T47D (cell line): ENCODE results near the gene IGF2BP2.

Experiments
- DNase-seq, 2 experiments: peaks; one replicate each; pipeline versions ENCODE4 v3.0.0 to v3.0.0-alpha.2; 2011 to 2012; ENCODE audit warnings: low read depth in 1 of 2, low spot score in 1 of 2
- JUND ChIP-seq: IDR thresholded peaks from 2 replicates; pipeline ENCODE4 v1.6.1; 2012; ENCODE audit warnings: low read depth
- in situ Hi-C: cut with HindIII; loops from 2 replicates; pipeline ENCODE4 v1.10.0; 2016; ENCODE audit warnings: low sequenced_read_pairs, low pct_unique_long_range_greater_than_20kb

The IGF2BP2 gene

GRCh38 chr3:185728630-185729336 lies 96.1 kb downstream of the IGF2BP2 start:
- in situ Hi-C loops, result no loop called here
- no peak for DNase-seq

DNA sequence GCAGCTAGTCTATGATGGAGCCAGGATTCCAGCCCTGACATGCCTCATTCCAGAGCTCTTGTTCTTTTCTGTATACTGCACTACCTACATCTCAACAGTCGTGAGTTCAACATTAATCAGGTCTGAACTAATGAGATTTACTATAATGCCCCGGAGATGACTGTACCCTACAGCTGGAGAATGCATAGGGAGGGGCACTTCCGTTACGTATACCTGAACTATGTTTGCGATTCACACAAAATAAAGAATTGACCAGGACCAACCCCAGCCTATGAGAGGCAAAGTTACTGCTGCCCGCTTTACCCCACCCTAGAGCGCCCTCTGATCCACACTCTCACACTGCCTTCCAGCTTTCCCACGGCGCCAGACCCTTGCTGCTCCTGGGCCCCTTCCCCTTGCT lies 97.0 kb downstream of the IGF2BP2 start:
- TF ChIP-seq JUND, result no peak
- no peak for DNase-seq
- in situ Hi-C loops, result no loop called here

More at GRCh38 chr3:185728630-185729336, 96.1 kb downstream of the IGF2BP2 start:
- no peak for TF ChIP-seq JUND

DNA sequence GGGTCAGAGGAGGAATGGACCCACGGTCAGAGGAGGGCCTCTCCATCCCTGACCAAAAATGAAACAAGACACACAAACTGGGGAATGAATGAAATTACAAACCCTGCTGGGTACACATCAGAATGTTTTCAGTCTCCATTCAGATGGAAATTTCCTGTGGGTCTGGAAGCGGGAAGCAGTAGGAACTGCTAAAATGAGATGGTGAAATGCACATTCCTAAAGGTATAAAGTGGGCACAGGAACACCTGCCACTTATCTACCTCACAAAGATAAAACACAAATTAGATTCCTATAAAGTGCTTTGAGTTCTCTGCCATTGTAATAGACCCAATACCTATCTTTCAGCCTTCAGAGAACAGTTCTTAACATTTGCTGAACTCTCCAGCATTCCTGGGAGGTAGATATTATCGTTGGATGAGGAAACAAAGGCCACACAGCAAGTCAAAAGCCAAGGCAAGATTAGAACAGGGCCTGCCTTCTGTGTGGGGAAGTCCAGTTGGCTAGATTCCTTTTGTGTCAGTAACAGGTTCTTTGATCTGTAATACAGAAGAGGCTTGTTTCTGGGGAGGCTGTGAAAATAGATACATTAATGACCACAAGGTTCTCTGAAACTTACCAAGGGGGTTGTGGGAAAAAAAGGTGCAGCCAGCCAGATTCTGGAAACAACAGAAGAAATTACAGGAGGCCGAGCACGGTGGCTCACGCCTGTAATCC lies 98.4 kb downstream of the IGF2BP2 start:
- TF ChIP-seq JUND, result no peak
- in situ Hi-C loops, result no loop called here
- DNase-seq, result no peak

- in situ Hi-C loops, result no loop called here
- no peak for DNase-seq
- no peak for TF ChIP-seq JUND
These were observed 100.1 kb downstream of the IGF2BP2 start for GRCh38 chr3:185724761-185725160.

GRCh38 chr3:185724251-185724650 lies 100.6 kb downstream of the IGF2BP2 start:
- DNase-seq, result no peak
- in situ Hi-C loops, result no loop called here
- TF ChIP-seq JUND, result no peak

DNA sequence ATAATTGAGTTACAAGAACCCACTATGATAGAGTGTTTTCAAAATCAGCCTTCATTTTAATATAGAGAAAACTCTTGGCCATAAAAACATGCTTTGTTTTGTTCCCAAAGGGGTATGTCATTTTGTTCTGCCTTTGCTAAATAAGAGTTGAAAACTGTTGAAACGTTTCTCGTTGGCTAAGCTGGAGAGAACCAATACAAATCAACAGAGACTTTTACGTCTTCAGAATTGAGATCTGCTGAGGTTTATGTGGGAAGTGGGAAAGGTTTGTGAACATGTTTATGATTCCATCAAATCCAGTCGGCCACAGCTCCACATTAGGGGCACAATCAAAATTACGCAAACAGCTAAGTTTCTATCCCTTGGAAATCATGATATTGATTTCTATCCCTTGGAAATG lies 102.0 kb downstream of the IGF2BP2 start:
- DNase-seq, result no peak
- in situ Hi-C loops, result no loop called here
- no peak for TF ChIP-seq JUND

DNA sequence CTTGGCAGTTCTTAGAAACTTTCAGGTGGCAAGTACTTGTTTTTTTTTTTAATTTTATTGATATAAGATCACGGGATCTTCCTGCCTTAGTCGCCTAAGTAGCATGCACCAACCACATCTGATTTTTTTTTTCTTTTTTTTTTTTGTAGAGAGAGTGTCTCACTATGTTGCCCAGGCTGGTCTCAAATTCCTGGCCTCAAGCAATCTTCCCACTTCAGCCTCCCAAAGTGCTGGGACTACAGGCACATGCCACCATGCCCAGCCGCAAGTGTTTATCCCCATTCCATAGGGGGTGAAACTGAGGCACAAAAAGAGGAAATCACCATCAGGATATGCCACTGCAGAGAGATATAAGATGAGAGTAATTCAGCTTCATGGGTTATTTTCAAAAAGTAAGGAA lies 102.9 kb downstream of the IGF2BP2 start:
- DNase-seq, result no peak
- no peak for TF ChIP-seq JUND
- in situ Hi-C loops, result no loop called here

- in situ Hi-C loops, result no loop called here
- no peak for DNase-seq
- TF ChIP-seq JUND, result no peak
These were observed 104.5 kb downstream of the IGF2BP2 start for GRCh38 chr3:185720326-185720725.

DNA sequence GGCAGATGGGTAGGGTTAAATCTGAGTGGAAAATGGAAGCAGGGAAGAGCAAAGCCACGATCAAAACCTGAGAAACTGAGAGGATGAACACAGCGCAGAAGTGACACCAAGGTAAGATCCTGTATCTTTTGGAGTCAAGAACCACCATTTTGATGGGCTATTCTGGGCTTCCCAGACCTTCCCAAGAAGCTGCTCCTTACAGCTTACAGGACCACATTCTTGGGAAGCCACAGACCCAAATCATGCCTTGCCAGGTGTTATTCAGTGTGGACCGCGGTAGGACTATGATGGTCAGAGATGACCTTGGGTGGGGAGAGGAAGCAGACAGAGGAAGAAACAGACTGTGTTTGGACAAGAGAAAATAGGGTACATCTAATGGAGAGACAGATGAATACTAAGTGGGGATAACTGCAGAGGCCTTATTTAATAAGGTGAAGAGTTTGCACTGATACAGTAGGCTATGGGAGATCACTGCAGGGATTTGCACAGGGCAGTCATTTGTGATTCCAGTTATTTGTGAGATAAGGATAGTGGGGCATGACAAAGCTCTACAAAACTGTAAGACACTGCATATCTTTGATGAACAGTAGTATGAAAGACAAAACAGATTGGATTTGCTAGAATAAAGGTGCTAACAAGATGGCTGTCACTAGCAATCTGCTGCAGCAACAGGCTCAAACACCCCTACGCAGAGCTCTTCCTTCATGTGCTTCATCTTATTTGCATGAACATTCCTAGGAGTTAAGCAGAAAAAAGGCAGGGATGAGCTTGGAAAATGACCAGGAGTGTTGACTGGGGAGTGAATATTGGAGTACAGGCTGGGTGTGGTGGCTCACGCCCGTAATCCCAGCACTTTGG lies 105.9 kb downstream of the IGF2BP2 start:
- no peak for DNase-seq

DNA sequence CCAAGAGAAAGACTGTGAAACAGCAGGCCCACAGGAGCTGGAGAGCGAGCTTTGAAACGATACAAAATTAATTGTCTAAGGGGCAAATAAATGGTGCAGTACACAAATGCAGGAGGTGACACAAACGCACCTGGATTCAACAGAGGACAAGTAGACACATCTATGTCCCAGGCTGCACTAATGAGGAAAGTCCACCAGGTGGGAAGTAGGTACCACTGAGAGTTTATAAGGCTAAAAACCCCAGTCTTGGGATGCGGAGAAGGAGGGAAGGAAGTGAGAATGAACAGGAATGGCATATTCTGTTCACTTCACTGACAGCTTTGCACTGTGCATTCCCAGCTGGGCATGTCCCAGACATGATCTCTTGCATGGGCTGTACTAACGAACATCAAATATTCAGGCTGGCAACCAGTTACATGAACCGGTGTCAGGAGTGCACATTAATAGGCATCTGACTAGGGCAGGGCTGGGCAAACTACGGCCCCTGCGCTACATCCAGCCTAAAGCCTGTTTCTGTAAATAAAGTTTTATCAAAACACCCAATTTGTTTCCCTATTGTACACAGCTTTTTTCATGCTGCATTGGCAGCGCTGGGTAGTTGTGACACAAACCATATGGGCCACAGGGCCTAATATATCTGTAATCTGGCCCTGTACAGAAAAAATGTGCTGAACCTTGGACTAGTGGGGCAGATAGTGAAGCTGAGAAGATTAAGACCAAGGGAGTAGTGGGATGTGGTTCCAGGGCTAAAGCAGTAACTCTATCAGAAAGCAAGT lies 107.0 kb downstream of the IGF2BP2 start:
- in situ Hi-C loops, result no loop called here
- no peak for DNase-seq
- TF ChIP-seq JUND, result no peak

More for the DNA sequence above, 105.9 kb downstream of the IGF2BP2 start:
- no peak for TF ChIP-seq JUND
- in situ Hi-C loops, result no loop called here

DNA sequence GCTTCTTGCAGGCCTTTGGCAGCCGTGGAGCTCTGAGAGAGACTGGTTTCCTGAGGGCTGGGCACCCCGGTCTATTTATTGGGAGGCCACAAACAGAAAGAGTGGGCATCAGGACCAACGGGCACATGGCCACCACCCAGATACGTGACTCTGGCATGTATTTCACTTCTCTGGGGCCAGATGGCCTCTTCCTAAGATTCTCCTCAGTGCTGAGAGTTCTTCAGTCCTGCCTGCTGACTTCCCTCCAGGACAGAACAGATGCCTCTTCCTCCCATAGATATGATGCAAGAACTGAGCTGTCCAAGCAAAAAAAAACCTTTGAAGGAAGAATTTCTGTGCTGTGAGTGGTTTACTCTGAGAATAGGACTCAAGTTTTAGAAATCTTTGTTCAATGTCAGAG lies 107.7 kb downstream of the IGF2BP2 start:
- in situ Hi-C loops, result no loop called here
- no peak for TF ChIP-seq JUND
- no peak for DNase-seq

GRCh38 chr3:185716436-185717108 lies 108.3 kb downstream of the IGF2BP2 start:
- in situ Hi-C loops, result no loop called here
- DNase-seq, result no peak
- TF ChIP-seq JUND, result no peak
